GM23338 (cell line): ENCODE data around the gene RGPD8. TPM values are rescaled to one million over a fixed set of nuclear protein-coding genes. Genes with fewer than 3 reads are reported as not detected.

ENCODE experiments used
- ATAC-seq: fragments of 200-7000 bp; cut with Tn5 transposase; 3 replicates; pipeline ENCODE4 v1.9.1; 2020
- DNase-seq: peaks from one replicate; pipeline ENCODE4 v3.0.0-alpha.2; 2015; ENCODE audit warnings: low spot score
- H2AFZ ChIP-seq: fragments of 200-600 bp; sonication (generic); 2 replicates; pipeline ENCODE4 v1.8.0; 2016; ENCODE audit warnings: antibody characterized with exemption, mild to moderate bottlenecking, moderate library complexity
- H3F3A ChIP-seq: fragments of 200-600 bp; sonication (generic); replicated peaks from 2 replicates; pipeline ENCODE4 v1.8.0; 2017; ENCODE audit warnings: antibody characterized with exemption, mixed run types, low read depth
- H3K27ac ChIP-seq: fragments of 200-600 bp; sonication (generic); 2 replicates; pipeline ENCODE4 v1.6.1; 2016; ENCODE audit warnings: low read depth
- H3K27me3 ChIP-seq: fragments of 200-600 bp; sonication (generic); 2 replicates; pipeline ENCODE4 v1.8.0; 2016; ENCODE audit warnings: mild to moderate bottlenecking, mixed run types, moderate library complexity; ENCODE audit not compliant: insufficient read depth
- H3K36me3 ChIP-seq: fragments of 200-600 bp; sonication (generic); 2 replicates; pipeline ENCODE4 v1.8.0; 2016; ENCODE audit warnings: mild to moderate bottlenecking; ENCODE audit not compliant: insufficient read depth
- H3K4me1 ChIP-seq: fragments of 200-600 bp; sonication (generic); 2 replicates; pipeline ENCODE4 v1.8.0; 2016; ENCODE audit warnings: mild to moderate bottlenecking, moderate library complexity; ENCODE audit not compliant: insufficient read depth
- H3K4me2 ChIP-seq: fragments of 200-600 bp; sonication (generic); 2 replicates; pipeline ENCODE4 v1.7.1; 2017; ENCODE audit warnings: mixed run types
- H3K4me3 ChIP-seq: fragments of 200-600 bp; sonication (generic); 2 replicates; pipeline ENCODE4 v1.6.1; 2016; ENCODE audit warnings: mixed run types
- H3K79me2 ChIP-seq: fragments of 200-600 bp; sonication (generic); replicated peaks from 2 replicates; pipeline ENCODE4 v1.8.0; 2017; ENCODE audit warnings: mild to moderate bottlenecking; ENCODE audit not compliant: insufficient read depth
- H3K9me2 ChIP-seq: fragments of 200-600 bp; sonication (generic); 2 replicates; pipeline ENCODE4 v1.8.0; 2017; ENCODE audit not compliant: insufficient read depth
- H4K20me1 ChIP-seq: fragments of 200-600 bp; sonication (generic); replicated peaks from 2 replicates; pipeline ENCODE4 v1.8.0; 2017; ENCODE audit warnings: mild to moderate bottlenecking; ENCODE audit not compliant: insufficient read depth
- H3K27ac Mint-ChIP-seq: 2 replicates; pipeline ENCODE4 v1.8.0; 2020; ENCODE audit warnings: inconsistent platforms, mild to moderate bottlenecking, moderate library complexity, mixed read lengths
- H3K27me3 Mint-ChIP-seq: 3 replicates; pipeline ENCODE4 v1.8.0; 2022; ENCODE audit warnings: low read depth, mild to moderate bottlenecking, moderate library complexity, mixed read lengths, inconsistent platforms; ENCODE audit not compliant: insufficient read depth, poor library complexity
- H3K36me3 Mint-ChIP-seq: 3 replicates; pipeline ENCODE4 v1.8.0; 2021; ENCODE audit warnings: low read depth, mild to moderate bottlenecking, inconsistent platforms, moderate library complexity, mixed read lengths
- H3K4me1 Mint-ChIP-seq: 3 replicates; pipeline ENCODE4 v1.8.0; 2020; ENCODE audit warnings: mild to moderate bottlenecking, inconsistent platforms, mixed read lengths
- H3K4me3 Mint-ChIP-seq: 3 replicates; pipeline ENCODE4 v1.8.0; 2021; ENCODE audit warnings: moderate library complexity, mild to moderate bottlenecking, inconsistent platforms, mixed read lengths
- H3K9me3 Mint-ChIP-seq: 3 replicates; pipeline ENCODE4 v1.8.0; 2020; ENCODE audit warnings: moderate library complexity, mild to moderate bottlenecking, inconsistent platforms, mixed read lengths
- CTCF ChIP-seq, 2 experiments: fragments of 200-600 bp in 1 of 2; sonication (generic) in 1 of 2; conservative IDR thresholded peaks; 2 replicates each; pipeline versions ENCODE4 v1.5.1 to v1.6.1; 2016 to 2017; ENCODE audit warnings: antibody characterized with exemption in 2 of 2, low read depth in 2 of 2, mild to moderate bottlenecking in 2 of 2, moderate library complexity in 1 of 2
- ETS1 ChIP-seq: IDR thresholded peaks from 2 replicates; pipeline ENCODE4 v1.6.1; 2016; ENCODE audit warnings: antibody characterized with exemption
- EZH2 ChIP-seq: fragments of 200-600 bp; sonication (generic); IDR thresholded peaks from one replicate; pipeline ENCODE4 v1.8.0; 2017; ENCODE audit warnings: antibody characterized with exemption, mild to moderate bottlenecking, low read depth; ENCODE audit not compliant: unreplicated experiment
- EZH2phosphoT487 ChIP-seq: fragments of 200-600 bp; sonication (generic); IDR thresholded peaks from one replicate; pipeline ENCODE4 v1.8.1; 2018; ENCODE audit warnings: antibody characterized with exemption; ENCODE audit not compliant: unreplicated experiment
- JUNB ChIP-seq: IDR thresholded peaks from one replicate; pipeline ENCODE4 v1.6.1; 2016; ENCODE audit warnings: antibody characterized with exemption; ENCODE audit not compliant: unreplicated experiment
- NANOG ChIP-seq: IDR thresholded peaks from 2 replicates; pipeline ENCODE4 v1.6.1; 2016; ENCODE audit warnings: antibody characterized with exemption, borderline replicate concordance
- POLR2AphosphoS5 ChIP-seq: IDR thresholded peaks from 2 replicates; pipeline ENCODE4 v1.6.1; 2016; ENCODE audit warnings: antibody characterized with exemption, low read depth
- REST ChIP-seq: IDR thresholded peaks from one replicate; pipeline ENCODE4 v1.6.1; 2018; ENCODE audit warnings: antibody characterized with exemption; ENCODE audit not compliant: unreplicated experiment
- ZNF114 ChIP-seq: fragments of 250-450 bp; sonication (Bioruptor Pico); IDR thresholded peaks from 2 replicates; pipeline ENCODE4 v1.5.0; 2020; ENCODE audit warnings: mild to moderate bottlenecking, moderate library complexity
- polyA plus RNA-seq: library from polyadenylated mRNA; unstranded; fragments of >200 nt; fragmentation: Nextera tagmentation; extraction: Ambion mirVana; gene quantifications from 2 replicates; pipeline ENCODE4 v1.2.1, GENCODE V29; 2016
- total RNA-seq: library from RNA; depleted of rRNA; stranded (reverse); fragments of >200 nt; shearing (Covaris generic); gene quantifications from 2 replicates; pipeline ENCODE4 v1.2.3, GENCODE V29; 2014

The RGPD8 gene
- total and polyA plus RNA-seq, 2 experiments from 2014 or later: 1.1 to 8.6 TPM

- H3F3A ChIP-seq: no peaks in the 10 kb centered on the region
- H3K4me1 ChIP-seq: no peaks in the 10 kb centered on the region
- no peaks in the 10 kb centered on the region for H4K20me1 ChIP-seq
- no peak overlapping the region for H3K27ac Mint-ChIP-seq
- H3K27ac ChIP-seq: no peak overlapping the region
- 0 out of 2 replicates have a peak, but pooled peaks cover 4% of the 10 kb centered on the region for H3K9me2 ChIP-seq
- no peak overlapping the region for H3K4me3 Mint-ChIP-seq
- H3K27me3 ChIP-seq: no peaks in the 10 kb centered on the region
- H3K4me2 ChIP-seq: no peak overlapping the region
- no peak overlapping the region for H2AFZ ChIP-seq
- H3K4me3 ChIP-seq: no peak overlapping the region
- DNase-seq (no peak), ATAC-seq (no peak)
- no peaks in the 10 kb centered on the region for H3K36me3 Mint-ChIP-seq
- H3K79me2 ChIP-seq: no peaks in the 10 kb centered on the region
- H3K4me1 Mint-ChIP-seq: no peaks in the 10 kb centered on the region; the same call in 2 of the 3 replicates
- peaks cover 2% of the 10 kb centered on the region for H3K27me3 Mint-ChIP-seq
- TF ChIP-seq REST: no peak
- TF ChIP-seq POLR2AphosphoS5: no peak
- TF ChIP-seq ETS1: no peak
- no peaks in the 10 kb centered on the region for H3K36me3 ChIP-seq
- no peaks in the 10 kb centered on the region for H3K9me3 Mint-ChIP-seq
These were observed 21.1 kb upstream of the RGPD8 start for GRCh38 chr2:112454586-112454985.

GRCh38 chr2:112451317-112451716 is 17.9 kb upstream of the RGPD8 start:
- Mint-ChIP-seq H3K27ac (no peak overlapping the region), H3K36me3 (no peaks in the 10 kb centered on the region), H3K27me3 (peaks cover 4% of the 10 kb centered on the region), H3K9me3 (no peaks in the 10 kb centered on the region), H3K4me1 (no peaks in the 10 kb centered on the region), H3K4me3 (no peak overlapping the region)
- ATAC-seq (no peak), DNase-seq (no peak)
- Histone ChIP-seq H3K36me3 (no peaks in the 10 kb centered on the region), H3K79me2 (no peaks in the 10 kb centered on the region), H3K27ac (no peak overlapping the region), H3K27me3 (no peaks in the 10 kb centered on the region), H3K4me3 (no peak overlapping the region), H3F3A (no peaks in the 10 kb centered on the region), H3K4me1 (no peaks in the 10 kb centered on the region), H2AFZ (no peak overlapping the region), H3K4me2 (no peak overlapping the region), H4K20me1 (no peaks in the 10 kb centered on the region), H3K9me2 (no peaks in the 10 kb centered on the region)
- no peak for TF ChIP-seq ETS1
- TF ChIP-seq POLR2AphosphoS5: no peak
- TF ChIP-seq CTCF (conservative IDR thresholded peaks at IDR 0.05; ENCODE audit: low read depth in 2 of 2): no peak
- no peak for TF ChIP-seq EZH2
- TF ChIP-seq JUNB: no peak
- TF ChIP-seq NANOG: no peak
- TF ChIP-seq ZNF114 (CRISPR knock-in tag): no peak
- TF ChIP-seq EZH2phosphoT487: no peak
- TF ChIP-seq REST: no peak
